NCI-H460 (cell line): ENCODE data around the gene DUXA. TPM values are rescaled to one million over a fixed set of nuclear protein-coding genes. Genes with fewer than 3 reads are reported as not detected.
"Not testable (repeated sequence)": the region's sequence is repeated elsewhere in the genome, so short reads cannot be mapped to it uniquely, and the experiment has no call there.

Experiments used
- DNase-seq: peaks from one replicate; pipeline ENCODE4 v3.0.0-alpha.2; 2016; ENCODE audit warnings: low read depth; ENCODE audit errors: extremely low read depth
- polyA plus RNA-seq: library from polyadenylated mRNA; depleted of rRNA; stranded (reverse); fragments of >200 nt; gene quantifications from 2 replicates; pipeline ENCODE4 v1.2.3, GENCODE V29; 2014; cell fraction: nucleus; rRNA removed
- total RNA-seq: library from RNA; depleted of rRNA; stranded (reverse); fragments of >200 nt; shearing (Covaris generic); gene quantifications from 2 replicates; pipeline ENCODE4 v1.2.3, GENCODE V29; 2014; rRNA removed

The DUXA gene
- total RNA-seq: not detected in 2 replicates
- polyA plus RNA-seq: not detected in 2 replicates

DNA sequence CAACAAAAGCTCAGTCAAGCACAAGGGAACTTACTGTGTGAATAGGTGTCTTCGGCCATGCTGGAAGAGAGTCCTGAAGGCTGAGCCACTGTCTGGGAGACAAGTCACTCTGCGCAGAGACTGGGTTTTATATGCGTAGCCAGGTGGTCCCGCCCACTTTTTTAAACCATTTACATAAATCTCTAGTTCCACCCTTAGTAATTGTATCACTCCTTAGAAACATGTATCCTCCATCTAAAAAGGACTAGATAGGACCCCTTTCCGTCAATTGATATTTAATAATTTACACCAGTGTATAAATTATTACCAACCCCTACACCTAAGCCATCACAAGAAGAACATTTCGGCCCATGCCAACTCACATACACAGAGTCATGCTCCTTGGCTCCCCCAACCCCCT lies at the start of gene DUXA:
TSS of gene DUXA (minus strand) at position 101 of the 400 bp plus-strand sequence. CDS start at position 59, 42 bp downstream.
- DNase-seq: no peak

DNA sequence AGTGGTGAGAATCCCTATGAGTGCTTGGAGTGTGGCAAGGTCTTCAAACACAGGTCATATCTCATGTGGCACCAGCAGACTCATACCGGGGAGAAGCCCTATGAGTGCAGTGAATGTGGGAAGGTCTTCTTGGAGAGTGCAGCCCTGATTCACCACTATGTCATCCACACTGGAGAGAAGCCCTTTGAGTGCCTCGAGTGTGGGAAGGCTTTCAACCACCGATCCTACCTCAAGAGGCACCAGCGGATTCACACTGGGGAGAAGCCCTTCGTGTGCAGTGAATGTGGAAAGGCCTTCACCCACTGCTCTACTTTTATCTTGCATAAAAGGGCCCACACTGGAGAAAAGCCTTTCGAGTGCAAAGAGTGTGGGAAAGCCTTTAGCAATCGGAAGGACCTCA lies 44.8 kb upstream of the DUXA start:
- DNase-seq: no peak

DNA sequence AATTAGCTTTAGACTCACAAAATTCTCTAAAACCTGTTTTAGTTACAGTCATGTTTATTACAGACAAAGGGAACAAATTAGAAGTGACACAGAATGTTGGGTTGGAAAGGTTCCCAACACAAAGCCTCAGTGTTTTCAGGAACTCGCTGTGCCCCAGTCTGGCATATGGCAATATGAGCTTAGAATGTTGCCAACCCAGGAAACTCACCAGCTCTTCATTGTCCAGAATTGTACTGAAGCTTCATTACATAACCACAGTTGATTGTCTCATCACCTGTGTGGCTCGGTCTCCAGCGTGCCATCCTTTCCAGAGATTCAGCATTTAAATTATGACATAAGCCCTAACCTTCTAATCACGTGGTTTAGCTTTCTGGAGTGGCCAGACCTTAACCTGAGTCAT lies 43.1 kb upstream of the DUXA start:
- DNase-seq: no peak

DNA sequence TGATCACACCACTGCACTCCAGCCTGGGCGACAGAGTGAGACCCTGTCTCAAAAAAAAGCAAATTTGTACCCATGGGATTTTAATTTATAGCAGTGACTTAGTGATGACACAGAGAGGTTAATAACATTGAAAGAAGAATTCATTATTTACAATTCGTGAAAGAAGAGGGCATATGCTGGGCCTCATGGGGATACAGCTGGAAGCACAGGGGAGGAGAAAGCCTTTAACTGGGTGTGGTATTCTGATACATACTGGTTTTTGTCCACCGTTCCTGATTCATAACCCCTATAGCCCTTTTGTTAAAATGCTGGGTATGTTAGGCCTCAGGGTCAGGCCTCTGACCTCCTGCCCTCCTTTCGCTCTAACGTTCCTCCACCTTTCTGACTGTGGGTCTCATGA lies 34.9 kb upstream of the DUXA start:
- no peak for DNase-seq

DNA sequence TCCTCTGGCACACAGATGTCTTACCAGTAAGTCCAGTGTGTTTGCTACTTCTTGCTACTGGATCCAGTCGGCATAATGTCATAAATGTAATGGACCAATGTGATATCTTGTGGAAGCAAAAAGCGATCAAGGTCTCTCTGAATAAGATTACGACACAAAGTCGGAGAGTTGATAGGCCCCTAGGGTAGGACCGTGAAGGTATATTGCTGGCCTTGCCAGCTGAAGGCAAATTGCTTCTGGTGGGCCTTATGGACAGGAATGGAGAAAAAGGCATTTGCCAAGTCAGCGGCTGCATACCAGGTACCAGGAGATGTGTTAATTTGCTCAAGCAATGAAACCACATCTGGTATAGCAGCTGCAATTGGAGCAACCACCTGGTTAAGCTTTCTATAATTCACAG lies 30.6 kb upstream of the DUXA start:
- DNase-seq: not testable (repeated sequence)

DNA sequence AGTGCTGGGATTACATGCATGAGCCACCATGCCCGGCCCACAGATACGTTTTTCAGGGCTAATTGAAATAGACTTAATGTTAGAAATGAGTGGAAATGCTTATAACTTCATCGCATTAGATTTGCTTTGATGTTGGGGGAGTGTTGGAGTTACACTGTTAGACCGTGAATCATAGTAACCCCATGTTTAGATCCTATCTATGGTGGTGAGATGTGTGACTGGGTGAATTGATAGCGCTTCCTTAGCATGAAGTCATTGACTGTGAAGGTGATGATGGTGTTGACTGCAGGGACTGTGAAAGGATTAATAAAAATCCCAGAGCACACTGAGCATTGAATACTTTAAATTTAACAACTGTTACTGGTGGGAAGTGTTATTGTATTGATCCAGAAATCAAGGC lies 25.7 kb upstream of the DUXA start:
- no peak for DNase-seq

DNA sequence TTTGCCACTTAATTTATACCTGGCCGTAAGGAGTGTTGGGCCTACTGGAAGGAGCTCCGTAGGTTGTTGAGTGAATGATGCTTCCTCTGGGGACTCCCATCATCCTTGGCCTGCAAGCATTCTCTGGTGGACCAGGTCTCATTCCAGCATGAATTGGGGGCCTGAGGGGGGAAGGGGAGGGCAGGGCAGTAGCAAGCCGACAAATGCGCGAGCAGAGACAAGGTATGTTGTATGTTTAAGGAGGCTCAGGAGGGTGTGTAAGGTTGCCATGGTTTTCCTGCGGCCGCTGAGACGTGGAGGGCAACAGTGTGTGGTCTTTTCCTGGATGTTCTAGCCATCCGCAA lies 24.8 kb upstream of the DUXA start:
- no peak for DNase-seq

DNA sequence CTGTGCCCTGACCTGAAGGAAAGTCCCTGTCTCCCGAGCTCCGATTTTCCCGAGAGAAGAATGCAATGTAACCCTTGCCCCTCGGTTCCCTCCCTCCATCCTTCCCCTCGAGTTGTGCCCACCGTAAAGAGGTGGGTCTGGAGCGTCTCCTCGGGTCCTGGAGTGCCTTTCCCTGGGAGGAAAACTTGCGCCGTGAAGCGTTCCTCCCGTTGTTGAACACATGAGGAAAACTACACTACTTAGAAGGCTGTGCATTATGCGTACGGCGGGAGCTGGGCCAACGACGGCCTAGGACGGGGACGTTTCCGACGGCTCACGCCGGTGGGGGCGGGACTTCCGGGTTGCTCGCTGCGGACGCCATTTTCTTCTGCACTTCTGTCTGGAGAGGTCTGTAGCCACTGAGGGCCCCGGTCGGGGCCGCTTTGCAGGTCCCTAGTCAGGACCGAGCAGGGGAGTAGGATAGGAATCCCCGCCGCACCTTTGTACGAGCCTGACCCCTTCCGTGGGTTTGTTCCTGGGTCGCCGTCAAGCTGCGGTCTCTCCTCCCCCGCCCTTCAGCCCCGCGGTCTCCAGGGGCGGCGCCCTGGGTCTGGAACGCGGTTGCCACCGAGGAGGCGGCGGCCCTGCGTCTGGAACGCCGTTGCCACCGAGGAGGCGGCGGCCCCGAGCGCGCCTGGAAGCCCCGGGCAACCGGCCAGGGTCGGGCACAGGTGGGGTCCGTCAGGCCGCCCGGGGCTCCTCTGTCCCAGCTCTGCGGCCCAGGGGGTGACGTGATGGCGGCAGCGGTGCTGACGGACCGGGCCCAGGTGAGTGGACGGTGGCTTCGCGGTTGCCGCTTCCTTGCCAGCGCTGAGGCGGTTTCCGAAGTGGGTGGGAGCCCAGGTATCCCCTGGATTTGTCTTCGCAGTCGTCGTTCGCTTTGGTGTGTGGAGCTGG lies 24.1 kb upstream of the DUXA start, which contains the start of gene ZNF264:
TSS of gene ZNF264 (plus strand) at position 360 of the 936 bp plus-strand sequence. CDS start at position 774, 414 bp downstream.
- DNase-seq: peak; percentile 65

DNA sequence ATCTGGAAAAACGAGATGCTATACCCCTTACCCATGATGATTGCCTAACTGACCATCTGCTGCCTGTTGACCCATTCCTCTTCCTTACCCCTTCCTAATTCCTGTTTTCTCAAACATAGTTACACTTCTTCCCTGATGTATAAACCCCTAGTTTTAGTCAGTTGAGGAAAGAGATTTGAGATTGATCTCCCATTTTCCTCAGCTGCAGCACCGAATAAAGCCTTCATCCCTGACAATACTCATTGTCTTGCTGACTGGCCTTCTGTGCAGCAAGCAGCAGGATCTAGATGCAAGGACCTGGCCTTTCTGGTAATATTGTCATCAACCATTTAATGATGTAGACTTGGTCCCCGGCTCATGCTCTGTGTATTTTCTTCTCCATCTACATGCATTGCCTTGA lies 23.0 kb upstream of the DUXA start:
- DNase-seq: no peak

DNA sequence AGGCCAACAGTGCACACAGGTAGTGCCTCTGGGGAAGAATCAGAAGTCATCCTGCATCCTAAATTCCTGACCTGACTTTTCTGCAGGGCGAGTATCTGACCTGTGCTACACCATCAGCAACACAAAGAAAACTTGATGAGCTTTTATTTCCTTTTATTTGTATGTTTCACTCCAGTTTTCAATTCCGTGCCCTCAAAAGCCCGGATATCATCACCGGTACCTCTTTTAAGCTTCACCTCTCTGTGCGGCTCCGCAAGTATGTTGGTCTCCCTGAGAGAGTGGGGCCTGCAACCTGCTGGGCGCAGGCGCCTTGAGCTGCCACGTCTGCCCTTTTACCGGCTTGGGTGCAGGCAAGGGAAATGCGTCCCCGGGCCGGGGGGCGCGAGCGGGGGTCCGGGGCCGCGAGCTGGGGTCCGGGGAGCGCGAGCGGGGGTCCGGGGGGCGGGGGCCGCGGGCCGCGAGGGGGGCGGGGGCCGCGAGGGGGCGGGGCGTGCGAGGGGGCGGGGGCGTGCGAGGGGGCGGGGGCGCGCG lies 4.3 kb upstream of the DUXA start:
- no peak for DNase-seq

DNA sequence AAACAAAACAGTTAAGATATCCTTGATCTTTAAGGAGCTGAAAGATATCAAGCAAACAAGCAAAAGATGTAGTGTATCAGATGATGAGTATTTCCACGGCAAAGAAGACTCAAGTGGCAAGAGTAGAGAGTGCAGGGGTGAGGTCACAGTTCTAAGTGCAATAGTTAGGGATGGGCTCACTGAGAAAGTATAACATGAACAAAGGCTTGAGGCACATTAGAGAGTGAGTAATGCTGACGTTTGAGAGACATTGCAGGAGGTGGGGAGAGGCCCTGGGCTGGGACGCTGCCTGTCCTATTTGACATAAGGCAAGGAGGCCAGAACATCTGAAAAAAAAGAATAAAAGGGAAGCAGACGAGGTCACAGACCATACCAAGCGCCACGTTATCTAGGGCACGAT lies 1.4 kb downstream of the DUXA start:
- DNase-seq: no peak

DNA sequence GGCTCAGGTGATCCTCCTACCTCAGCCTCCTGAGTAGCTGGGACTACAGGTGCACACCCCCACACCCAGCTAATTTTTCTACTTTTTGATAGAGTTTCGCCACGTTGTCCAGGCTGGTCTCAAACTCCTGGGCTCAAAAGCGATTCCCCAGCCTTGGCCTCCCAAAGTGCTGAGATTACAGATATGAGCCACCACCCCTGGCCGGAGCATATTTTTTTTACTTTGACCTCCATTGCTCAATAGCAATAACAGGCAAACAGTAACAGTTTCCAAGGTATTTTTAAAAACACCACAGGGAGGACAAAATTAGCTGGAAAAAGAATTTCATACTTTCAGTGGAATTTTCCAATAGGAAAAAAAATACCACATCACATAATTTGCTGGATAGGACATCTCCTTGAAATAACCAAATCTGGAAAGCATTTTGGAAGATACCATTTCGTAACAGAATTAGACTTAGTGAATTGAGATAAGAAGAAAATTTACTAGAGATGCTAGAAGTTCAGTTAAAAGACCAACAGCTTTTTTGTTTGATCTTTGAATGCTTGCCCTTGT lies 5.2 kb downstream of the DUXA start:
- no peak for DNase-seq

DNA sequence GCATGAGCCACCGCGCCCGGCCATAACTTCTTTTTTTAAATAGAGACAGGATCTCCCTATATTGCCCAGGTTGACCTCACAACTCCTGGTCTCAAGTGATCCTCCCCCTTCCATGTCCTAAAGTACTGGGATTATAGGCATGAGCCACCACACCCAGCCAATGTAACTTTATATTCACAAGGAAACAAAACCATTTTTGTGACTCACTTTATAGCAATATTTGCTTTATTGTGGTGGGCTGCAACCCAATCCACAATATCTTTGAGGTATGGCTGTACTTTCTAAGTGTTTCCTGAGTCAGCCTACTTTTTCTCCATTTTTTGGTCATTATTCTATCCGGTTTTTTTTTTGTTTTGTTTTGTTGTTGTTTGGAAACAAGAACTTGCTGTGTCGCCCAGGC lies 14.4 kb downstream of the DUXA start:
- DNase-seq: no peak

DNA sequence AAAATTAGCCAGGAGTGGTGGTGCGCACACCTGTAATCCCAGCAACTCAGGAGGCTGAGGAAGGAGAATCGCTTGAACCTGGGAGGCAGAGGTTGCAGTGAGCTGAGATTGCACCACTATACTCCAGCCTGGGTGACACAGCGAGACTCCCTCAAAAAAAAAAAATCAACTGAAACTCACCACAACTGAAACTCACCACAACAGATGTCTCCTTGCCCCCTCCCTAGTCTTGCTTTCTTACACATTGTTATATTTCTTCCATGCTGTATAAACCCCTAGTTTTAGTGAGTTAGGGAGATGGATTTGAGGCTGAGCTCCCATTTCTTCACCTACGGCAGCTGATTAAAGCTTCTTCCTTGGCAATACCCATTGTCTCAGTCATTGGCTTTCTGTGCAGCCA lies 25.6 kb downstream of the DUXA start:
- DNase-seq: no peak

DNA sequence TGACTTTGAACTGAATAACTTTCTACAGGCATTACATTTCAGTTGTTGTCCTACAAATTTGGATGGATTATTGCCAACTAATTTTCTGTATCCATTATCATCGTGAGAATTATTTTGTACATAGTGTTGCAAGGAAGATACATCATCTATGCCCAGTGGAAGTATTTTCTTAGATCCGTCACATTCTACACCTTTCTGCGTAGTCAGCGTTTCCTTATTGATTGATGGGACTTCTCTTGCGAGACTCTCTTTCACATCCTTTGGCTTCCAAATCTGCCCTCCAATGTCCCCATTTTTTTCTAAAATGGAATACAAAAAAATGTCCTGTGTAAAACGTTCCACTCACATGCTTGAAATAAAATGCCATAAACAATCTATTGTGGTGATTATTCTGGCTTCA lies 31.5 kb downstream of the DUXA start:
- no peak for DNase-seq

DNA sequence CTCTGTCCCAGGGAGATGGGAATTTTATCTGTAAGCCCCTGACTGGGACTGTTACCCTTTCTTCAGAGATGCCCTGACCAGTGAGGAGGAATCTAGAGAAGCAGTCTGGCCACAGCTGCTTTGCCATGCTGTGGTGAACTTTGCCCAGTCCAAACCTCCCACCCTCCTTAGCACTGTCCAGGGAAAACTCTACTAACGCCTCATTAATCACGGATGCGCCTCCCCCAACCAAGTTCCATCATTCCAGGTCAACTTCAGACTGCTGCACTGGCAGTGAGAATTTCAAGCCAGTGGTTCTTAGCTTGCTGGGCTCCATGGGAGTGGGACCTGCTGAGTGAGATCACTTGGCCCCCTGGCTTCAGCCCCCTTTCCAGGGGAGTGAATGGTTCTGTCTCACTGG lies 39.9 kb downstream of the DUXA start:
- DNase-seq: not testable (repeated sequence)

DNA sequence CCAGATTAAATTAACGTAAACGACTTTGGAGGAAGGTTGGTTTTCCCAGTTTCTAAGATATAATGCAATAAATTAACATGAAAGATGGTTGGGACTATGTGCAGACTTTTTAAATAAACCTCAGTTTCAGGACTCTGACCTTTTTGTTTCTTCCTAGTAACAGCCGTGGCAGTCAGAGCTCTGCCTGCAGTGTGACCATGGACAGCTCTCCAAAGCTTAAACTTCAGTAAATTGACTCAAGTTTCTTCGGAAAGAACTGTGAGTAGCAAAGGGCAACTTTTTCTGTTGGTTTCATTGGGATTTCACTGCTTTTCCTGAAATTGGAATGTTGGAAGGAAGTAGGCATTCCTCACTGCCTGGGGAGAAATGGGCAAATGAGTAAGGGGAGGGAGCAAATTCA lies 43.4 kb downstream of the DUXA start:
- no peak for DNase-seq

DNA sequence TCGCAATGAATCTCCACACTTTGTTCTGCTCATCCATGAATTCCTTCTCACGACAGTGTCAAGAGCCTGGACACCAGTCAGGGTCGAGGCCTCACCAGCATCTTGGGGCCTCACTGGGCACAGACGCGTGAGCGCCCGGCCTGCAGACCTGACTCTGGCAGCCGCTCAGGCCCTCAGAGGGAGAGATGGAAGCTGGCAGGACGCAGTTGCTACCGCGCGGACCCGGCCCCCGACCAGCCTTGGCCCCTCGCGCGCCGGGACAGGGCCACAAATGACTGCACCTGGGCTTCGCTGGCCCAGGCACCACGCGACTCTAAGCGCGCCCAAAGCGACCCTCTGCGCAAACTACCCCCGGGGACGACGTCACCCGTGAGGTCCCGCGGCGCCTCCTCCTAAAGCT lies 48.4 kb downstream of the DUXA start:
- DNase-seq: no peak

DNA sequence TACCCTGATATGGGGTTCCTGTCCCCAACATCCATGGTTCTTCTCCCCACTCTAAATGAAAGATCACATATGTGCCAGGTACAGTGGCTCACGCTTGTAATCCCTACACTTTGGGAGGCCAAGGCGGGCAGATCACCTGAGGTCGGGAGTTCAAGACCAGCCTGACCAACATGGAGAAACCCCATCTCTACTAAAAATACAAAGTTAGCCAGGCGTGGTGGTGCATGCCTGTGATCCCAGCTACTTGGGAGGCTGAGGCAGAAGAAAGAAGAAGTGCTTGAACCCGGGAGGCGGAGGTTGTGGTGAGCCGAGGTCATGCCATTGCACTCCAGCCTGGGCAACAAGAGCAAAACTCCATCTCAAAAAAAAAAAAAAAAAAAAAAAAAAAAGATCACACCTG lies 53.8 kb downstream of the DUXA start:
- not testable (repeated sequence) for DNase-seq

DNA sequence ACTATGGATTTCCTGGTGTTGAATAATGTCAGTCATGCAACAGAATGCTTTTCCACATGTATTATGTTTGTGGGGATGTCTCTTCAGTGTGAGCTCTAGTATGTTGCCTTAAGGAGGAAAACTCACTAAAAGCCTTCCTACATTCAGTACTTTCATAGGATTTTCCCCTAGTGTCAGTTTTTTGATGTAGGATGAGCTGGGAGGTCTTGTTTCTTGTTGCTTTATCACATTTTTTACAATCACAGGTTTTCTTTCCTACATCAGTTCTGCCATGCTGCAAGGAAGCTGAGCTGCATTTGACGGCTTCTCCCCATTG lies 56.0 kb downstream of the DUXA start:
- DNase-seq: no peak

DNA sequence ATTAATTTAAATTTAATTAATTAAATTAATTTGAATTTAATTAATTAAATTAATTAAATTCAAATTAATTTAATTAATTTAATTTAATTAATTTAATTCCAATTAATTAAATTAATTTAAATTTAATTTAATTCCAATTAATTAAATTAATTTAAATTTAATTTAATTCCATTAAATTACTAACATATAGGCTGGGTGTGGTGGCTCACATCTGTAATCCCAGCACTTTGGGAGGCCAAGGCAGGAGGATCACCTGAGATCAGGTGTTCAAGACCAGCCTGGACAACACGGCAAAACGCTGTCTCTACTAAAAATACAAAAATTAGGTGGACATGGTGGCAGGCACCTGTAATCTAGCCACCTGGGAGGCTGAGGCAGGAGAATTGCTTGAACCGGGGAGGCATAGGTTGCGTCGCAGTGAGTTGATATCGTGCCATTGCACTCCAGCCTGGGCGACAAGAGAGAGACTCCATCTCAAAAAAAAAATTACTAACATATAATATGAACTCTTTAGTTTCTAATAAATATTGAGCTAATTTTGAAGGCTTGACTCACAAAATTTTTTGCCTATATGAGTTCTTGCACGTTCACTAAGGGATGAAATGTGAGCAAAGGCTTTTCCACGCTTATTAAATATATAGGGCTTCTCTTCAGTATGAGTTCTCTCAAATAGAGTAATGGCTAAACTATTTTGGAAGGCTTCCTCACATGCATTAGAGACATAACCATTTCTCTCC lies 56.5 kb downstream of the DUXA start:
- DNase-seq: no peak
